Heart left ventricle (tissue), 16 donors: ENCODE measurements around the gene TVP23A. TPM values are rescaled to one million over a fixed set of nuclear protein-coding genes. Genes with fewer than 3 reads are reported as not detected.
A peak's percentile ranks its signal among the peaks of the same experiment; 100 is the strongest.
"Not testable (repeated sequence)": the region's sequence is repeated elsewhere in the genome, so short reads cannot be mapped to it uniquely, and the experiment has no call there.

Source experiments
- ATAC-seq, 4 donors: fragments of 200-7000 bp; cut with Tn5 transposase; one replicate each; pipeline ENCODE4 v1.9.1; 2020 to 2022; ENCODE audit warnings: moderate library complexity in 4 of 4, mild to moderate bottlenecking in 3 of 4, moderate number of reproducible peaks in 1 of 4
- DNase-seq, 5 donors: peaks; one replicate each; pipeline ENCODE4 v3.0.0-alpha.2; 2020
- H3K27ac ChIP-seq, 12 donors: fragments of 200-600 bp; sonication (generic) in 4 of 12; one replicate each; pipeline versions ENCODE4 v1.5.0 to v1.8.0; 2016 to 2022; ENCODE audit warnings: mild to moderate bottlenecking in 2 of 12
- H3K27me3 ChIP-seq, 9 donors: fragments of 200-600 bp; sonication (generic) in 2 of 9; one replicate each; pipeline versions ENCODE4 v1.5.1 to v1.8.0; 2016 to 2022; ENCODE audit warnings: mild to moderate bottlenecking in 3 of 9
- H3K36me3 ChIP-seq, 9 donors: fragments of 200-600 bp; sonication (generic) in 2 of 9; one replicate each; pipeline versions ENCODE4 v1.5.0 to v1.8.0; 2018 to 2022; ENCODE audit warnings: mild to moderate bottlenecking in 2 of 9
- H3K4me1 ChIP-seq, 12 donors: fragments of 200-600 bp; sonication (generic) in 4 of 12; one replicate each; pipeline versions ENCODE4 v1.5.0 to v1.8.0; 2016 to 2022; ENCODE audit warnings: mild to moderate bottlenecking in 3 of 12
- H3K4me3 ChIP-seq, 12 donors: fragments of 200-600 bp; sonication (generic) in 4 of 12; one replicate each; pipeline versions ENCODE4 v1.5.0 to v1.8.0; 2017 to 2022; ENCODE audit warnings: mild to moderate bottlenecking in 9 of 12, moderate library complexity in 4 of 12
- H3K9me3 ChIP-seq, 12 donors: fragments of 200-600 bp; sonication (generic) in 4 of 12; one replicate each; pipeline versions ENCODE4 v1.5.0 to v1.8.0; 2016 to 2022; ENCODE audit warnings: mild to moderate bottlenecking in 1 of 12
- POLR2A ChIP-seq, 2 donors: fragments of 450-650 bp; IDR thresholded peaks; one replicate each; pipeline ENCODE4 v1.6.1; 2017; ENCODE audit warnings: antibody characterized with exemption in 2 of 2, mild to moderate bottlenecking in 2 of 2, moderate library complexity in 2 of 2
- WGBS, 4 donors: extraction: QIAGEN DNeasy Blood & Tissue Kit in 2 of 4; methylation state at CpG; one replicate each; pipeline versions ENCODE4 v1.1.5 to v1.1.7; 2013 to 2018; 5-methylcytosine and 5-hydroxymethylcytosine counted together
- intact Hi-C, 10 donors: fragments of 100-400 bp; cut with DNase I; formaldehyde crosslinking; loops; one replicate each; pipeline versions ENCODE4 v1.11.1 to v1.14.2; 2022
- polyA plus RNA-seq, 2 donors: library from polyadenylated mRNA; stranded (reverse); fragments of 200-250 nt; gene quantifications; one replicate each; pipeline ENCODE4 v1.2.3, GENCODE V29; 2013
- total RNA-seq, 9 donors: library from RNA; depleted of rRNA in 2 of 9; stranded (reverse); fragments of >200 nt in 2 of 9; fragmentation: NEBNext Ultra II Directional in 3 of 9; extraction: Animal tissue kit (Norgen Biotek cat#: 25700) in 3 of 9; gene quantifications; one replicate each; pipeline versions ENCODE4 v1.1.0 to v1.2.4, GENCODE V29; 2016 to 2023
- TF ChIP-seq, protein P1 (sequence below), 12 donors: fragments of 200-600 bp; sonication (generic) in 4 of 12; IDR thresholded peaks; one replicate each; pipeline versions ENCODE4 v1.5.0 to v1.8.0; 2018 to 2022; ENCODE audit warnings: antibody characterized with exemption in 12 of 12, mild to moderate bottlenecking in 5 of 12
- donor health status: ischemic (EF 13 %, LVEDD 7.1; RV severe dilation, severe dysfunction).
- donor health status: healthy with polysubstance abuse.
- donor health status: DM: no; HTN: yes; CAD: no.
- donor health status: DM: no; HTN: no; CAD: no.
- donor health status: ischemic (EF 25% LVEDD 6.9; RV normal size, moderate dysfunction).
- donor health status: ischemic (EF 25% LVEDD 5.7; RV mildly dilated, moderate dysfunction).
- donor health status: healthy.
- donor health status: DM: yes; HTN: yes; CAD: no.
- donor health status: ischemic (EF 35%, LVEDD 5.7; RV mildly dilated, moderate dysfunction).
- donor health status: nonischemic (EF 11% LVEDD 7.7; RV severe dilation, severe dysfunction).
- donor health status: DM: yes; HTN: yes; CAD: no.
- donor health status: PGD.
- donor health status: ischemic (EF 29% LVEDD 5.4; RV normal size, mild dysfunction).
- donor health status: nonischemic (EF 23%, LVEDD 6.1; RV moderate dilation, normal function).

TVP23A gene
- total and polyA plus RNA-seq, 11 donors = 0.08 to 0.95 (median 0.30) TPM; not detected in 4

DNA sequence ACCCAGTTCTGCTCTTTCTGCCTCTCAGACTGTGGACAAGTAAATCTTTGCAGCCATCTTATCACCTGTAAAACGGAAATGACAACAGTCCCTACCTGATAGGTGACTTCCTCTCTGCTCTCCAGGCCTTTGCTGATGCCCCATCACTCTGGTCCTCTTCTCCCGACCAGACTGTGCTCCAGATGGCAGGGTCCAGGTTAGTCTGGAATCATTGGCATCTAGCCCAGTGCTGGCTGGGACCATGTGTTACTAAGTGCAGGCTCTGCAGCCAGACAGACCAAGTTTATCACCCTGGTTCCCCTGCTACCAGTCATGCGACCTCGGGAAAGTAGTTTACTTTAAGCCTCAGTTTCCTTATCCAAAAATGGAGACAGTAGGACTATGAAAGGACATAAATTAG, 76.8 kb downstream of the TVP23A start:
- 37 to 64% (median 44%) methylated on average over 4 of the region's 4 CpGs for WGBS, 4 donors

DNA sequence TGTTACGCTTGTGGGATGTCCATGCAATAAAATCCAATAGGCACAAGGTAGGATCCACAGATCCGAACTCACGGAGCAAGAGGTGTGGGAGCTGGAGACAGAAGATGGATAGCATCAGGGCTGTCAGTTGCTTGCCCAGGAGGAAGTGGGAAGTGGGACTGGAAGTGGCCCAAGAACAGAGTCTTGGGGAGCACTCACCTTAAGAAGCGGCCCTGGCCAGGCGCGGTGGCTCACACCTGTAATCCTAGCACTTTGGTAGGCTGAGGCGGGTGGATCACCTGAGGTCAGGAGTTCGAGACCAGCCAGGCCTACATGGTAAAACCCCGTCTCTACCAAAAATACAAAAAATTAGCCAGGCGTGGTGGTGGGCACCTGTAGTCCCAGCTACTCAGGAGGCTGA, 77.3 kb downstream of the TVP23A start:
- intact Hi-C loops = loop anchor here in 8 of 10 donors (2.0 to 10.0 kb wide), 8 partner anchors 86 to 514 kb away; partner anchors contain the start of genes DEXI (in 1 of the 8) and SOCS1 (in 1 of the 8)
- Histone ChIP-seq H3K27ac (peak overlapping the region in 3 of 12 donors; percentile 96 to 99 (median 98)), H3K4me1 (peaks cover 13 to 56% (median 43%) of the 10 kb centered on the region in 12 donors)
- H3K9me3 ChIP-seq, H3K27me3 ChIP-seq, H3K4me3 ChIP-seq, DNase-seq, H3K36me3 ChIP-seq, ATAC-seq: not testable (repeated sequence)
- WGBS, 4 donors = 95 to 96% (median 96%) methylated on average over 10 of the region's 10 CpGs

More for the DNA sequence above, 76.8 kb downstream of the TVP23A start:
- DNase-seq (peak in 4 of 5 donors; percentile 77 to 87 (median 84)), ATAC-seq (peak; percentile 17 to 28 (median 24))
- Histone ChIP-seq H3K4me3 (no peak overlapping the region), H3K36me3 (peaks cover 0 to 12% (median under 1%) of the 10 kb centered on the region in 9 donors), H3K9me3 (no peaks in the 10 kb centered on the region), H3K27ac (peak overlapping the region; percentile 12 to 99 (median 90)), H3K27me3 (no peaks in the 10 kb centered on the region), H3K4me1 (peaks cover 13 to 59% (median 43%) of the 10 kb centered on the region in 12 donors)
- intact Hi-C loops = loop anchor here in 8 of 10 donors (2.0 to 10.0 kb wide), 8 partner anchors 85 to 513 kb away; partner anchors contain the start of genes DEXI (in 1 of the 8) and SOCS1 (in 1 of the 8)
- TF ChIP-seq, protein P1, sequence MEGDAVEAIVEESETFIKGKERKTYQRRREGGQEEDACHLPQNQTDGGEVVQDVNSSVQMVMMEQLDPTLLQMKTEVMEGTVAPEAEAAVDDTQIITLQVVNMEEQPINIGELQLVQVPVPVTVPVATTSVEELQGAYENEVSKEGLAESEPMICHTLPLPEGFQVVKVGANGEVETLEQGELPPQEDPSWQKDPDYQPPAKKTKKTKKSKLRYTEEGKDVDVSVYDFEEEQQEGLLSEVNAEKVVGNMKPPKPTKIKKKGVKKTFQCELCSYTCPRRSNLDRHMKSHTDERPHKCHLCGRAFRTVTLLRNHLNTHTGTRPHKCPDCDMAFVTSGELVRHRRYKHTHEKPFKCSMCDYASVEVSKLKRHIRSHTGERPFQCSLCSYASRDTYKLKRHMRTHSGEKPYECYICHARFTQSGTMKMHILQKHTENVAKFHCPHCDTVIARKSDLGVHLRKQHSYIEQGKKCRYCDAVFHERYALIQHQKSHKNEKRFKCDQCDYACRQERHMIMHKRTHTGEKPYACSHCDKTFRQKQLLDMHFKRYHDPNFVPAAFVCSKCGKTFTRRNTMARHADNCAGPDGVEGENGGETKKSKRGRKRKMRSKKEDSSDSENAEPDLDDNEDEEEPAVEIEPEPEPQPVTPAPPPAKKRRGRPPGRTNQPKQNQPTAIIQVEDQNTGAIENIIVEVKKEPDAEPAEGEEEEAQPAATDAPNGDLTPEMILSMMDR (IDR thresholded peaks at IDR 0.05) = no peak
- TF ChIP-seq POLR2A (IDR thresholded peaks at IDR 0.05) = no peak

GRCh38 chr16:10740845-10741208, 77.8 kb downstream of the TVP23A start:
- ATAC-seq (no peak), DNase-seq (no peak)
- no peak overlapping the region for H3K27ac ChIP-seq
- H3K9me3 ChIP-seq = no peaks in the 10 kb centered on the region
- intact Hi-C loops = loop anchor here in 8 of 10 donors (2.0 to 10.0 kb wide), 8 partner anchors 86 to 514 kb away; partner anchors contain the start of genes DEXI (in 1 of the 8) and SOCS1 (in 1 of the 8)
- H3K4me3 ChIP-seq = no peak overlapping the region
- no peak for TF ChIP-seq POLR2A (IDR thresholded peaks at IDR 0.05)
- TF ChIP-seq, protein P1 (IDR thresholded peaks at IDR 0.05) = no peak
- H3K4me1 ChIP-seq = peaks cover 13 to 52% (median 40%) of the 10 kb centered on the region in 12 donors
- WGBS, 4 donors = 90 to 98% (median 95%) methylated on average over 2 of the region's 2 CpGs
- no peaks in the 10 kb centered on the region for H3K27me3 ChIP-seq
- H3K36me3 ChIP-seq = peaks cover 0 to 1% (median 0%) of the 10 kb centered on the region in 9 donors

GRCh38 chr16:10740000-10740844, 78.4 kb downstream of the TVP23A start:
- intact Hi-C loops = loop anchor here (2.0 to 10.0 kb wide), 15 partner anchors 87 to 515 kb away; partner anchors contain the start of genes EMP2 (in 2 of the 10), ATF7IP2 (in 1 of the 10), DEXI (in 1 of the 10) and SOCS1 (in 1 of the 10)
- DNase-seq (no peak), ATAC-seq (no peak)
- no peaks in the 10 kb centered on the region for H3K9me3 ChIP-seq
- no peak for TF ChIP-seq POLR2A (IDR thresholded peaks at IDR 0.05)
- TF ChIP-seq, protein P1 (IDR thresholded peaks at IDR 0.05) = no peak
- H3K27me3 ChIP-seq = no peaks in the 10 kb centered on the region
- no peaks in the 10 kb centered on the region for H3K36me3 ChIP-seq
- no peak overlapping the region for H3K4me3 ChIP-seq
- WGBS, 4 donors = 84 to 91% (median 90%) methylated on average over 9 to 10 of the region's 10 CpGs
- no peak overlapping the region for H3K27ac ChIP-seq
- H3K4me1 ChIP-seq = peaks cover 13 to 46% (median 34%) of the 10 kb centered on the region in 12 donors
